Lower lobe of right lung (tissue), 2 donors: ENCODE measurements around the gene KRT13. TPM values are rescaled to one million over a fixed set of nuclear protein-coding genes. Genes with fewer than 3 reads are reported as not detected.
A peak's percentile ranks its signal among the peaks of the same experiment; 100 is the strongest.

Experiments
- ATAC-seq, 2 donors: fragments of 200-7000 bp; cut with Tn5 transposase; one replicate each; pipeline ENCODE4 v1.9.1; 2020 to 2022; ENCODE audit warnings: mild to moderate bottlenecking in 2 of 2, moderate library complexity in 2 of 2
- DNase-seq: peaks from one replicate; pipeline ENCODE4 v3.0.0-alpha.2; 2020
- H3K27ac ChIP-seq: fragments of 200-600 bp; one replicate; pipeline ENCODE4 v1.8.0; 2022
- H3K27me3 ChIP-seq: fragments of 200-600 bp; one replicate; pipeline ENCODE4 v1.8.0; 2022; ENCODE audit warnings: low read depth
- H3K36me3 ChIP-seq: fragments of 200-600 bp; one replicate; pipeline ENCODE4 v1.8.0; 2022; ENCODE audit warnings: mild to moderate bottlenecking
- H3K4me1 ChIP-seq: fragments of 200-600 bp; one replicate; pipeline ENCODE4 v1.8.0; 2022
- H3K4me3 ChIP-seq: fragments of 200-600 bp; one replicate; pipeline ENCODE4 v1.8.0; 2022; ENCODE audit warnings: mild to moderate bottlenecking
- H3K9me3 ChIP-seq: fragments of 200-600 bp; one replicate; pipeline ENCODE4 v1.8.0; 2022
- intact Hi-C: fragments of 100-400 bp; cut with DNase I; formaldehyde crosslinking; loops from one replicate; pipeline ENCODE4 v1.11.0; 2022
- total RNA-seq: library from RNA; stranded (reverse); fragmentation: NEBNext Ultra II Directional; extraction: Animal tissue kit (Norgen Biotek cat#: 25700); gene quantifications from one replicate; pipeline ENCODE4 v1.2.1, GENCODE V29; 2021
- TF ChIP-seq, protein P1 (sequence below): fragments of 200-600 bp; IDR thresholded peaks from one replicate; pipeline ENCODE4 v1.8.0; 2022; ENCODE audit warnings: antibody characterized with exemption, mild to moderate bottlenecking
- donor health status: DM: no; HTN: yes; CAD: no; lungs with severe emphysema.

KRT13 gene
- total RNA-seq, 1 donor from 2014 or later = 5.2 TPM

GRCh38 chr17:41500131-41500911 is 5.1 kb downstream of the KRT13 start:
- TF ChIP-seq, protein P1, sequence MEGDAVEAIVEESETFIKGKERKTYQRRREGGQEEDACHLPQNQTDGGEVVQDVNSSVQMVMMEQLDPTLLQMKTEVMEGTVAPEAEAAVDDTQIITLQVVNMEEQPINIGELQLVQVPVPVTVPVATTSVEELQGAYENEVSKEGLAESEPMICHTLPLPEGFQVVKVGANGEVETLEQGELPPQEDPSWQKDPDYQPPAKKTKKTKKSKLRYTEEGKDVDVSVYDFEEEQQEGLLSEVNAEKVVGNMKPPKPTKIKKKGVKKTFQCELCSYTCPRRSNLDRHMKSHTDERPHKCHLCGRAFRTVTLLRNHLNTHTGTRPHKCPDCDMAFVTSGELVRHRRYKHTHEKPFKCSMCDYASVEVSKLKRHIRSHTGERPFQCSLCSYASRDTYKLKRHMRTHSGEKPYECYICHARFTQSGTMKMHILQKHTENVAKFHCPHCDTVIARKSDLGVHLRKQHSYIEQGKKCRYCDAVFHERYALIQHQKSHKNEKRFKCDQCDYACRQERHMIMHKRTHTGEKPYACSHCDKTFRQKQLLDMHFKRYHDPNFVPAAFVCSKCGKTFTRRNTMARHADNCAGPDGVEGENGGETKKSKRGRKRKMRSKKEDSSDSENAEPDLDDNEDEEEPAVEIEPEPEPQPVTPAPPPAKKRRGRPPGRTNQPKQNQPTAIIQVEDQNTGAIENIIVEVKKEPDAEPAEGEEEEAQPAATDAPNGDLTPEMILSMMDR = no peak
- Histone ChIP-seq H3K36me3 (no peaks in the 10 kb centered on the region), H3K4me3 (no peak overlapping the region), H3K27ac (no peak overlapping the region), H3K4me1 (peaks cover 9% of the 10 kb centered on the region), H3K27me3 (no peaks in the 10 kb centered on the region), H3K9me3 (no peaks in the 10 kb centered on the region)
- no peak for ATAC-seq
- intact Hi-C loops = no loop called here
- no peak for DNase-seq

DNA sequence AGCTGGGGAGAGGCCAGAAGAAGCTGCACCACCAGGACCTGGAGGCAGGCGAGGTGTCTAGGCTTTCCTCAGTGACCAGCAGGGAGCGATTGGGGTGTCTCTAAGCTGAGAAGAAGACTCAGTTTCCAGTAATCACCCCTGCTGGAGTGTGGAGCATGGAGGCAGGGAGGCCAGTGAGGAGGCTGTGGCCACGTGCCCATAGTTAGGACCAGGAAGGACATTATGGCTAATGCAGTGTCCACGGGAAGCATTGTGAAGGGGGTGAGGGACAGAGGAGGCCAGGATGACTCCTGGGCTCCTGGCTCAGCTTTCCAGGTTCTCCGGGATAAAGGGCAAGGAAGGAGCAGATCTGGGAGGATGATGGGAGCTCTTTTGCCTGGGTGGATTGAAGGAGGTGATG is 5.7 kb downstream of the KRT13 start:
- H3K4me3 ChIP-seq = no peak overlapping the region
- intact Hi-C loops = no loop called here
- DNase-seq (no peak), ATAC-seq (no peak)
- H3K9me3 ChIP-seq = no peaks in the 10 kb centered on the region
- peaks cover 9% of the 10 kb centered on the region for H3K4me1 ChIP-seq
- H3K27me3 ChIP-seq = no peaks in the 10 kb centered on the region
- H3K27ac ChIP-seq = no peak overlapping the region
- TF ChIP-seq, protein P1 = no peak
- no peaks in the 10 kb centered on the region for H3K36me3 ChIP-seq

DNA sequence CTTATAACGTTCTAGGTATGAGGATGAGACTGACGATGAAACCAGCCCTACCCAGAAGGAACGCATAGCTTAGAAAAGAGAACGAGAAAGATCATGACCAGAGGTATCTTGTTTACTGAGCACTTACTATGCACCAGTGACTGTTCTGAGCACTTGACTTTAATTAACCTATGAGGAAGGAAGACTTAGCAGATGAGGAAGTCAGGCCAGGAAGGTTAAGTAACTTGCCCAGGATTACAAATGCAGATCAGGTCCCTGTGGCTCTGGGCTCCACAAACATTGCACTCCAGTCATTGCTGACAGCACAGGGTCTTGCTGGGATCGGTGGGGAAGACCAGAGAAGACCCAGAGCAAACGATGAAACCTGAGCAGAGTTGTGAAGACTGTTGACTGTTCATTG is 7.1 kb downstream of the KRT13 start:
- no peaks in the 10 kb centered on the region for H3K27me3 ChIP-seq
- H3K9me3 ChIP-seq = no peaks in the 10 kb centered on the region
- H3K36me3 ChIP-seq = no peaks in the 10 kb centered on the region
- H3K4me1 ChIP-seq = peaks cover 11% of the 10 kb centered on the region
- no peak for DNase-seq
- no peak overlapping the region for H3K4me3 ChIP-seq
- TF ChIP-seq, protein P1 = no peak
- intact Hi-C loops = no loop called here
- ATAC-seq = peak; percentile 42 to 55
- peak overlapping the region; percentile 67 for H3K27ac ChIP-seq

- TF ChIP-seq, protein P1 = peak; percentile 79
- peak; percentile 96 to 97 for ATAC-seq
- intact Hi-C loops = no loop called here
- Histone ChIP-seq H3K27ac (peak overlapping the region; percentile 67), H3K27me3 (no peaks in the 10 kb centered on the region), H3K9me3 (no peaks in the 10 kb centered on the region), H3K4me1 (peaks cover 20% of the 10 kb centered on the region), H3K4me3 (peak overlapping the region; percentile 25), H3K36me3 (no peaks in the 10 kb centered on the region)
- DNase-seq = peak; percentile 90
These were observed 8.5 kb downstream of the KRT13 start for GRCh38 chr17:41496803-41497484.

GRCh38 chr17:41494524-41494923 is 10.9 kb downstream of the KRT13 start:
- DNase-seq = peak; percentile 8
- TF ChIP-seq, protein P1 = no peak
- Histone ChIP-seq H3K36me3 (no peaks in the 10 kb centered on the region), H3K9me3 (no peaks in the 10 kb centered on the region), H3K4me3 (no peak overlapping the region), H3K4me1 (peaks cover 20% of the 10 kb centered on the region), H3K27ac (no peak overlapping the region), H3K27me3 (no peaks in the 10 kb centered on the region)
- ATAC-seq = no peak
- intact Hi-C loops = no loop called here
